H1 (cell line): ENCODE data around the gene GPC3. TPM values are rescaled to one million over a fixed set of nuclear protein-coding genes. Genes with fewer than 3 reads are reported as not detected.

ENCODE experiments used
- CHD1 ChIP-seq: IDR thresholded peaks from 2 replicates; pipeline ENCODE4 v1.6.1; 2012; ENCODE audit warnings: low read depth, low read length, improper control_type of control experiment
- CTCF ChIP-seq, 3 experiments: IDR thresholded peaks; 1 replicate in 2 of 3; 2 replicates in 1 of 3; pipeline versions ENCODE4 v1.5.1 to v1.6.1; 2011; ENCODE audit warnings: low read length in 3 of 3, mild to moderate bottlenecking in 3 of 3, inconsistent platforms in 2 of 3, low read depth in 1 of 3, moderate library complexity in 1 of 3; ENCODE audit not compliant: insufficient read depth in 1 of 3; ENCODE audit errors: control extremely low read depth in 1 of 3
- POU5F1 ChIP-seq: IDR thresholded peaks from 2 replicates; pipeline ENCODE4 v1.6.1; 2011; ENCODE audit warnings: low read depth, mild to moderate bottlenecking, low read length, moderate library complexity
- SUZ12 ChIP-seq: fragments of 200-600 bp; sonication (generic); IDR thresholded peaks from 2 replicates; pipeline ENCODE4 v1.6.1; 2012; ENCODE audit warnings: mild to moderate bottlenecking, inconsistent platforms, low read length, moderate library complexity, mixed read lengths
- TEAD4 ChIP-seq: IDR thresholded peaks from 2 replicates; pipeline ENCODE4 v1.6.1; 2012; ENCODE audit warnings: low read depth, low read length, inconsistent platforms, mixed read lengths
- ZNF274 ChIP-seq: IDR thresholded peaks from 2 replicates; pipeline ENCODE4 v1.7.0; 2012; ENCODE audit warnings: low read length, borderline replicate concordance; ENCODE audit errors: extremely low read depth
- polyA plus RNA-seq, 7 experiments: library from polyadenylated mRNA; depleted of rRNA in 3 of 7; stranded (reverse) in 5 of 7; unstranded in 2 of 7; fragments of >200 nt in 5 of 7; fragments of 200-250 nt in 2 of 7; gene quantifications; 1 replicate in 5 of 7; 2 replicates in 1 of 7; 4 replicates in 1 of 7; pipeline versions ENCODE4 v1.2.1 to v1.2.3, GENCODE V29; 2011 to 2013; ENCODE audit warnings: missing spikeins in 2 of 7, mixed read lengths in 2 of 7
- total RNA-seq: library from RNA; stranded (reverse); fragmentation: NEBNext Ultra II Directional; extraction: Animal tissue kit (Norgen Biotek cat#: 25700); gene quantifications from 2 replicates; pipeline ENCODE4 v1.2.1, GENCODE V29; 2021

GPC3 gene
- total and polyA plus RNA-seq, 2 of the 8 experiments (the other 6 are each of a cell fraction or from before 2014, with no cell fraction given), result 64.8 to 71.9 TPM

GRCh38 chrX:133980832-133981588, 4.4 kb downstream of the GPC3 start (continued):
- TF ChIP-seq CTCF (IDR thresholded peaks at IDR 0.05; ENCODE audit: control extremely low read depth in 1 of 3, insufficient read depth in 1 of 3, low read depth in 1 of 3, low read length in 3 of 3) (no peak), CHD1 (no peak), TEAD4 (no peak), POU5F1 (no peak), SUZ12 (no peak), ZNF274 (no peak)
- TF ChIP-seq, all 59 proteins: peak for 0
